ENCODE measurements around the gene IL32. TPM values are rescaled to one million over a fixed set of nuclear protein-coding genes. Genes with fewer than 3 reads are reported as not detected.

IL32 gene
- total RNA-seq, 1 donor from 2014 or later, result 79.1 TPM

- peaks cover 18% of the 10 kb centered on the region for H3K27me3 ChIP-seq (ENCODE audit: low read depth)
- H3K9me3 ChIP-seq, result no peaks in the 10 kb centered on the region
- intact Hi-C loops (cut with DNase I), result no loop called here
- peak within 1 kb of the TSS; percentile 77 for H3K4me3 ChIP-seq
- H3K4me1 ChIP-seq, result peaks cover 64% of the 10 kb centered on the region
- TF ChIP-seq CTCF (IDR thresholded peaks at IDR 0.05), result no peak
- no peaks in the 10 kb centered on the region for H3K36me3 ChIP-seq
- H3K27ac ChIP-seq, result peak within 1 kb of the TSS; percentile 94
- peak; percentile 88 for DNase-seq
- peak; percentile 61 to 66 for ATAC-seq
These were observed 45.2 kb upstream of the IL32 start, which contains the start of gene TNFRSF12A for GRCh38 chr16:3020247-3020603. Gene TNFRSF12A, plus strand, starts transcription at chr16:3020368. Its CDS starts 30 bp downstream, at chr16:3020398.

GRCh38 chr16:3020604-3021448, 44.6 kb upstream of the IL32 start:
- ATAC-seq, result peak; percentile 67 to 79
- Histone ChIP-seq H3K27ac (peak overlapping the region; percentile 94), H3K27me3 (ENCODE audit: low read depth) (peaks cover 18% of the 10 kb centered on the region), H3K4me3 (peak overlapping the region; percentile 77), H3K36me3 (peaks cover under 1% of the 10 kb centered on the region), H3K9me3 (no peaks in the 10 kb centered on the region), H3K4me1 (peaks cover 66% of the 10 kb centered on the region)
- TF ChIP-seq CTCF (IDR thresholded peaks at IDR 0.05), result no peak
- peak; percentile 89 for DNase-seq
- intact Hi-C loops (cut with DNase I), result no loop called here

GRCh38 chr16:3021449-3022207, 43.8 kb upstream of the IL32 start:
- ATAC-seq, result peak; percentile 65 to 77
- no peaks in the 10 kb centered on the region for H3K9me3 ChIP-seq
- H3K27ac ChIP-seq, result peak overlapping the region; percentile 94
- peaks cover 18% of the 10 kb centered on the region for H3K27me3 ChIP-seq (ENCODE audit: low read depth)
- intact Hi-C loops (cut with DNase I), result no loop called here
- DNase-seq, result peak; percentile 90
- peaks cover 66% of the 10 kb centered on the region for H3K4me1 ChIP-seq
- peaks cover 9% of the 10 kb centered on the region for H3K36me3 ChIP-seq
- TF ChIP-seq CTCF (IDR thresholded peaks at IDR 0.05), result peak; percentile 33
- H3K4me3 ChIP-seq, result peak overlapping the region; percentile 77

GRCh38 chr16:3022208-3022683, 43.2 kb upstream of the IL32 start:
- peak; percentile 92 for DNase-seq
- H3K36me3 ChIP-seq, result peaks cover 15% of the 10 kb centered on the region
- peak overlapping the region; percentile 94 for H3K27ac ChIP-seq
- peak overlapping the region; percentile 77 for H3K4me3 ChIP-seq
- H3K9me3 ChIP-seq, result no peaks in the 10 kb centered on the region
- intact Hi-C loops (cut with DNase I), result no loop called here
- peaks cover 15% of the 10 kb centered on the region for H3K27me3 ChIP-seq (ENCODE audit: low read depth)
- no peak for TF ChIP-seq CTCF (IDR thresholded peaks at IDR 0.05)
- peaks cover 66% of the 10 kb centered on the region for H3K4me1 ChIP-seq
- peak; percentile 60 to 61 for ATAC-seq

- peaks cover 18% of the 10 kb centered on the region for H3K36me3 ChIP-seq
- H3K27ac ChIP-seq, result peak overlapping the region; percentile 94
- TF ChIP-seq CTCF (IDR thresholded peaks at IDR 0.05), result no peak
- H3K4me3 ChIP-seq, result peak overlapping the region; percentile 77
- intact Hi-C loops (cut with DNase I), result no loop called here
- DNase-seq (no peak), ATAC-seq (no peak)
- peaks cover 9% of the 10 kb centered on the region for H3K27me3 ChIP-seq (ENCODE audit: low read depth)
- peaks cover 66% of the 10 kb centered on the region for H3K4me1 ChIP-seq
- H3K9me3 ChIP-seq, result no peaks in the 10 kb centered on the region
These were observed 42.6 kb upstream of the IL32 start for GRCh38 chr16:3022684-3023414.

All from lower lobe of right lung (tissue), 2 donors.